IgD-negative memory B cell (primary cell): Measurements from ENCODE around the gene LDLRAD4. TPM values are rescaled to one million over a fixed set of nuclear protein-coding genes. Genes with fewer than 3 reads are reported as not detected.

Source experiments
- H3K27ac Mint-ChIP-seq, 3 donors: one replicate each; pipeline ENCODE4 v1.8.0; 2020 to 2022; ENCODE audit warnings: mild to moderate bottlenecking in 3 of 3, mixed read lengths in 3 of 3, moderate library complexity in 1 of 3
- H3K27me3 Mint-ChIP-seq: one replicate; pipeline ENCODE4 v1.8.0; 2021; ENCODE audit warnings: mixed read lengths
- H3K36me3 Mint-ChIP-seq: one replicate; pipeline ENCODE4 v1.8.0; 2020; ENCODE audit warnings: mild to moderate bottlenecking, mixed read lengths
- H3K4me1 Mint-ChIP-seq, 3 donors: one replicate each; pipeline ENCODE4 v1.8.0; 2020 to 2022; ENCODE audit warnings: mixed read lengths in 3 of 3, mild to moderate bottlenecking in 1 of 3
- H3K4me3 Mint-ChIP-seq, 4 donors: one replicate each; pipeline ENCODE4 v1.8.0; 2020 to 2022; ENCODE audit warnings: mild to moderate bottlenecking in 4 of 4, mixed read lengths in 4 of 4, moderate library complexity in 3 of 4
- H3K9me3 Mint-ChIP-seq, 3 donors: one replicate each; pipeline ENCODE4 v1.8.0; 2020 to 2021; ENCODE audit warnings: mixed read lengths in 3 of 3, mild to moderate bottlenecking in 1 of 3
- polyA plus RNA-seq: library from polyadenylated mRNA; unstranded; fragments of 300-500 nt; fragmentation: Illumina TruSeq; gene quantifications from one replicate; pipeline ENCODE4 v1.2.3, GENCODE V29; 2021

Gene LDLRAD4
- polyA plus RNA-seq, 1 donor from 2014 or later, result 5.1 TPM

DNA sequence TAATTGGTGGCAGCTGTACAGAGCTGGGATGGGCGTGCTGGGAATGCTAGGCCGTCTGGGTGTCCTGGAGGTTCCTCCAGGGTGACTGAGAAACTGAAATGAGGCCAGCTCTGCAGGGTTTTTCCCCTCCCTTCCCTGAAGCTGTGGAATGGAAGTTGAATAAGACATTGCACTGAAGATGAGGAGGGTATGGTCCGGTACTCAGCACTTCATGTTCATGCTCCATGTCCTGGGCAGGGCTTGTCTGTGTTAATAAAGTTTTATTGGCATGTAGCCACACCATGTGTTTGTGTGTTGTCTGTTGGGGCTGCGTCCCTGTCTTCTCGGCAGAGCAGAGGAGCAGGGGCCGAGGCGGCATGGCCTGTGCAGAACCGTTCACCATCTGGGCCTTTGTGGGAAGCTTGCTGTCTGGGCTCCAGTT, 154.0 kb downstream of the LDLRAD4 start:
- Mint-ChIP-seq H3K9me3 (no peaks in the 10 kb centered on the region), H3K27ac (peak overlapping the region in 1 of 3 donors; percentile 86), H3K27me3 (peaks cover 2% of the 10 kb centered on the region), H3K36me3 (peaks cover 4% of the 10 kb centered on the region), H3K4me3 (peak overlapping the region in 1 of 4 donors; percentile 79), H3K4me1 (peaks cover 19 to 34% (median 24%) of the 10 kb centered on the region in 3 donors)

- Mint-ChIP-seq H3K4me3 (no peak overlapping the region), H3K27ac (no peak overlapping the region), H3K9me3 (no peaks in the 10 kb centered on the region), H3K4me1 (peaks cover 19 to 33% (median 24%) of the 10 kb centered on the region in 3 donors), H3K27me3 (no peaks in the 10 kb centered on the region), H3K36me3 (peaks cover 3% of the 10 kb centered on the region)
Observed at GRCh38 chr18:13374096-13374467, 155.5 kb downstream of the LDLRAD4 start.

DNA sequence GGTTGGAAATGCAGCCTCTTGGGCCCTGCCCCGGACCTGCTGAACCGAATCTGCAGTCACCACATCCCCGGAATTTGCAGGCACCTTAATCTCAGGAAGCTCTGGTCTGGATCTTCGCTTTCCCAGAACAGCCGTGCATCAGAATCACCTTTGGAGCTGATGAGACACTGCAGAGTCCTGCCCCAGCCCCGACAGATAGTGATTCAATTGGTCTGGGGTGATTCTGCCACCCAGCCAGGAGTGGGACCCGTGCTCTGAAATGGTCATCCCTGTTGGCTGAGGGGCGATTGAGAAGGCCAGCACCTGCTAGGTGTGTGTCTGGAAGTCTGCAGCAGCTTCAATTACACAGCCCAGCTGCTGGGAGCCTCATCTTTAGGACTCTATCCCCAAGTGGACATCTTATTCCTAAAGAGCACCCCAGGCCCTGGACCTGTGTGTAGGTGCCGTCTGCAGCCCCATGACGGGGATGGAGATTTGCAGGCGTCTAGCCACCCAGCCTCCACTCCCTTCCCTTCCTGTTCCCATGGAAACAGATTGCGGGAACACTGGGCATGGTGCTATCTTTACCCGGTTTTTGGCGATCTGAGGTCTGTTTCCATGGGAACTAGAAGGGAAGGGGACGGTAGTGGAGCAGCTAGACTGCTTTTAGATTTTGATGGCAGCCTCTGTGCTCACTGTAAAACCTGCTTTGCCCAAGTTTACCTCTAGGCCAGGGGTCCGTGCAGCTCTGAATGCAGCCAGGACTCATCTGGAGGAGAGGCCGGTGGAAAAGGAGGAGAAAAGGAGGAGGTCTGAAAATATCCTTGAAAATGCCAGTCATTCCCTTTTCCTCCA, 156.1 kb downstream of the LDLRAD4 start:
- Mint-ChIP-seq H3K4me1 (peaks cover 19 to 31% (median 22%) of the 10 kb centered on the region in 3 donors), H3K27me3 (no peaks in the 10 kb centered on the region), H3K4me3 (no peak overlapping the region), H3K27ac (peak overlapping the region in 1 of 3 donors; percentile 10), H3K9me3 (no peaks in the 10 kb centered on the region), H3K36me3 (no peaks in the 10 kb centered on the region)

DNA sequence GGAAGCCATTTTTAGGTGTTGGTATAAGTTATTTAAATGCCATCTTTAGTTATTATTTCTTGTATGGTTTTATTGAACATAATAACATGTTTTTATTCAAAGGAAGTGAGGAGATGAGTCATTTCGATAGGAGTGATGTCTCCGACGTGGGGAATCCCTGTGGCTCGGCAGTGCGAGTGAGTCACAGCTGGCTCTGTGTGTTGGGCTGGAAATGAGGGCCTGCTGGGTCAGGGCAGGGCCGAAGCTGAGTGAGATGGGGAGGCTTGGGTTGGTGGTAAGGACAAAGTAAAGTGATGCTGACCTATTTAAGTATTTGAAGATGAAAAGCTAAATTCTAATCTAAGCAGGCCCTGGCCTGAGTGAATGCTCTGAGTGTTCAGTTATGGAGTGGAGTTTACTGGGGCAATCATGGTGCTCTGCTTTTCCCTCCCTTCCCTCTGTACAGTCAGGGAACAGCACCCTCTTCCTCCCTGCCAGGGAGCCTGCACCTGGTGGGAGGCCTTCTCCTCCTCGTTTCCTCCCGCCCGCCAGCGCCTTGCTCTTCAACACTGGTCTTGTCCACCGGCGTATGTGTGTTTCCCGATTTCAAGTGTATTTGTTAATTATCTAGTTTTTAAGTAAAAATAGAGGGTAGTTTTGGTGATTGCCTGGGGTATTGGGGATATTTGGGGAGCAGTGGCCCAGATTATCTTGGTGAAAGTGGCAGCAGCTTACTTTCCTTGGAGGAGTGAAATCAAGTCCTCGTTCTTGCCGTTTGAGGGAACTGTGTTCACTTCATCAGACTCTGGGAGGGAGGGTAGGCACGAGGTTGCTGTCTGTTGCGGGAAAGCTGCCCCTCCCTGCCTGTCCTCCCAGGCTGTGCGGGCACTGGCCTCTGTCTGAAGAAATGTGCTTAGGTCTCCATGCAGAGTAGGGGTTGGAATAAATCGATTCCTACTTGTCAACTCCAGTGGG, 157.0 kb downstream of the LDLRAD4 start:
- H3K9me3 Mint-ChIP-seq, result no peaks in the 10 kb centered on the region
- H3K4me1 Mint-ChIP-seq, result peaks cover 19 to 28% (median 22%) of the 10 kb centered on the region in 3 donors
- no peaks in the 10 kb centered on the region for H3K27me3 Mint-ChIP-seq
- H3K4me3 Mint-ChIP-seq, result peak overlapping the region in 2 of 4 donors; percentile 29 to 52
- no peaks in the 10 kb centered on the region for H3K36me3 Mint-ChIP-seq
- peak overlapping the region in 1 of 3 donors; percentile 10 for H3K27ac Mint-ChIP-seq

GRCh38 chr18:13376298-13376840, 157.8 kb downstream of the LDLRAD4 start:
- Mint-ChIP-seq H3K4me3 (peak overlapping the region in 1 of 4 donors; percentile 52), H3K36me3 (no peaks in the 10 kb centered on the region), H3K27ac (no peak overlapping the region), H3K27me3 (no peaks in the 10 kb centered on the region), H3K4me1 (peaks cover 19 to 28% (median 22%) of the 10 kb centered on the region in 3 donors), H3K9me3 (no peaks in the 10 kb centered on the region)

GRCh38 chr18:13376841-13377351, 158.3 kb downstream of the LDLRAD4 start:
- no peaks in the 10 kb centered on the region for H3K36me3 Mint-ChIP-seq
- peak overlapping the region in 1 of 3 donors; percentile 13 for H3K27ac Mint-ChIP-seq
- H3K27me3 Mint-ChIP-seq, result no peaks in the 10 kb centered on the region
- H3K9me3 Mint-ChIP-seq, result no peaks in the 10 kb centered on the region
- H3K4me3 Mint-ChIP-seq, result no peak overlapping the region
- peaks cover 20 to 28% (median 22%) of the 10 kb centered on the region in 3 donors for H3K4me1 Mint-ChIP-seq

- H3K4me1 Mint-ChIP-seq, result peaks cover 21 to 27% (median 21%) of the 10 kb centered on the region in 3 donors
- no peaks in the 10 kb centered on the region for H3K36me3 Mint-ChIP-seq
- no peak overlapping the region for H3K4me3 Mint-ChIP-seq
- no peaks in the 10 kb centered on the region for H3K27me3 Mint-ChIP-seq
- H3K9me3 Mint-ChIP-seq, result no peaks in the 10 kb centered on the region
- peak overlapping the region in 1 of 3 donors; percentile 13 for H3K27ac Mint-ChIP-seq
Observed at GRCh38 chr18:13377496-13377895, 158.9 kb downstream of the LDLRAD4 start.

DNA sequence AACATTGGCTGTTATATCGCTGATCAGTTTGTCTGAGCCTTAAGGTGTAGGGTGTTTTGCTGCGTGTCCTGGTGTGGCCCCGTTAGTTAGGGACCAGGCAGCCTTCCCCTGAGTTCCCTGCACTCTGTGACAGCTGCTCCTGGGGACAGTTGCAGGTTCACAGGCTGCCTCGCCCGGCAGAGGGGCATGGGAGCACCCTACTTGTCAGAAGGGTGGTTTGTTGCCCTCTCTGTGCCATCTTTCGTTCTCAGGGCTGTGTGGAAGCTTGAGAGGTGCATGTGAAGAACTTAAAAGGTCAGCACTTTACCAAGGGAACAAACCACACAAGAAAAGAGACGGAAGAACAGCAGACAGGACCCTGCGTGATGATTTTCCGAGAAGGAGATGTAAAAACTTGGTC, 159.6 kb downstream of the LDLRAD4 start:
- H3K27ac Mint-ChIP-seq, result peak overlapping the region in 1 of 3 donors; percentile 27

DNA sequence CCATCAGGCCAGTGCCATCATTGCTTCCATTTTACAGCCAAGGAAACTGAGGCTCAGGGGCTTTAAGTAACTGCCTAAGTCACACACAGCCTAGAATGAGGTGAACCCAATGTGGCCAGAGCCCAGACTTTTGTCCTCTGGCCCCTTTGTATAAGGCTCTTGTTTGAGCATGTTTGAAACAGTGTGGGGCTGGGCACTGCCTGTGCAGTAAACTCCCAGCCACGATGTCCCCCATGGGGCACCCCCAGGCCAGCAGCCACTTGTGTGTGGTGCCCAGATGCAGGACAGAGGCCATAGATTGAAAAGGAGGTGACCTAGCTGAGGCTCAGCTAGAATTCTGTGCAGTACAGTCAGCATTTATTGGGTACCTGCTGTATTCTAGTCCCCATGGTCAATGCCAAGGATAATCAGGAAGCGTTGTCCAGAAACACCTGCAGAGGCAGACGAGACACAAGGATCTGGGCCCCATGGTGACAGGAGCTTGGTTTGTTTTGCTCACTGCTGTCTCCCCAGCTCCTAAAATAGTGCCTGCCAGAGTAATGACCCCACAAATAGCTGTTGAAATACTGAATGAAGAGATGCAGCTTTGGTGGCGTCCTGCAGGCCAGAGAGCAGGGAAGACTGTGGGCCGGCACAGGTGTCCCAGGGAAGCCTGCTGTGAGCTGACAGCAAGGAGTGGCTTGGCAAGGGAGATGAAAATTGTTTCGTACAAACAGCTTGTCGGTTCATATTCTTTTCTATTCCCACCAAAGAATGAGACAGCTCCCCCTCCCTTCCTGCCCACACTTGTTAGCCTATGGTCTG, 160.7 kb downstream of the LDLRAD4 start:
- no peak overlapping the region for H3K4me3 Mint-ChIP-seq
- no peaks in the 10 kb centered on the region for H3K9me3 Mint-ChIP-seq
- H3K36me3 Mint-ChIP-seq, result no peaks in the 10 kb centered on the region
- no peaks in the 10 kb centered on the region for H3K27me3 Mint-ChIP-seq
- H3K4me1 Mint-ChIP-seq, result peaks cover 21 to 30% (median 24%) of the 10 kb centered on the region in 3 donors
- peak overlapping the region in 1 of 3 donors; percentile 39 for H3K27ac Mint-ChIP-seq

More for the DNA sequence above, 159.6 kb downstream of the LDLRAD4 start:
- no peaks in the 10 kb centered on the region for H3K27me3 Mint-ChIP-seq
- no peaks in the 10 kb centered on the region for H3K9me3 Mint-ChIP-seq
- no peak overlapping the region for H3K4me3 Mint-ChIP-seq
- H3K36me3 Mint-ChIP-seq, result no peaks in the 10 kb centered on the region
- peaks cover 24 to 30% (median 26%) of the 10 kb centered on the region in 3 donors for H3K4me1 Mint-ChIP-seq

DNA sequence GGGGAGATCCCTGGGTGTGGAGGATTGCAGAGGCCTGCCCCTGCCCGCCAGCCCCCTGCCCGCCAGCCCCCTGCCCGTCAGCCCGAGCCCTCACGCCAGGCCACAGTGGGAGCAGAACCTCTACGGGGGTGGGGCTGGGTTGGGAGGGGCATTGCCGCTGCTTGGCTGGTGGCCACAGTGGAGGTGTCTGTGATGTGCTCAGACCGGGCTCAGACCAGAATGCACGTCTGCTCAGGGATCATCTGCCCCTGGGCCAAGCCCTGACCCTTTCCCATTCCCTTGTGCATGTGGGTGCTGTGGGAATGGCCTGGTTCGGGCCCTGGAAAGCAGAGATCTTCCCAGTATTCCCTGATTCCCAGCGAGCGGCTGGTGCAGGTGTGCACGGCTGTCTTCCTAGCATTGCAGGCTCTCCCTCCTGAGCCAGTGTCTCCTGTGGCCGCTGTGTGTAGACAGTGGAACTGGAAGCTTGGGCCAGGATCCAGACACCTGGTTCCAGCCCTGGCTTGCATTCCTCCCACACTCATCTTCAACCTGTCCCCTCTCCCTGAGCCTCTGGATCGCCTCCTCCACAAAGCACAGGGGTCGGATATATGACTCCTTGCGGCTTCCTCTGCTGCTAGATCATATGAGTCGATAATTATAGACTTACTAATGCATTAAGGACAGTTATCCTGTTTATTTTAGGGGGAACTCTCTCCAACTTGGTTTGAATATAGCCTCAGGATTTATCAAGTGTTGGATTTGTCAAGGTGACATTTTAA, 161.6 kb downstream of the LDLRAD4 start:
- no peak overlapping the region for H3K27ac Mint-ChIP-seq
- peaks cover 0 to 4% (median 0%) of the 10 kb centered on the region in 3 donors for H3K9me3 Mint-ChIP-seq
- no peaks in the 10 kb centered on the region for H3K36me3 Mint-ChIP-seq
- H3K4me3 Mint-ChIP-seq, result no peak overlapping the region
- H3K4me1 Mint-ChIP-seq, result peaks cover 20 to 30% (median 24%) of the 10 kb centered on the region in 3 donors
- no peaks in the 10 kb centered on the region for H3K27me3 Mint-ChIP-seq

DNA sequence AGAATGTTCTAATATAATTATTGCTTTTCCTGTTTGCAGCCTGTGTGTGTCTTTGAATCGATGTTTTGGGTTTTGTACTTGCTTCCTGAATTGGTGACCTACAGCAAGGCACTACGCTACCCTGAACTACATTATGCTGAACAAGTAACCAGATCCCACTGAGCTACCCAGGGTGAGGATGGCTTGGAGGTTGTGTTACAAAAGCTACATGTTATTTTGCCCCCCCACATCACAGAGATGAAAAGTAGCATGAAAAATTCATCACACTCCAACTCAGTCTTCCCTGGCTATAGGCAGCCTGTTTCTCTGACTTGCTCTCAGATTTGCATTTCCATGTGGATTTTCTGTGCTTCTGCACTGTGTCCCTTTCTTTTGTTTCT, 162.1 kb downstream of the LDLRAD4 start:
- no peaks in the 10 kb centered on the region for H3K27me3 Mint-ChIP-seq
- H3K9me3 Mint-ChIP-seq, result peaks cover 0 to 4% (median 0%) of the 10 kb centered on the region in 3 donors
- H3K4me1 Mint-ChIP-seq, result peaks cover 16 to 25% (median 20%) of the 10 kb centered on the region in 3 donors
- H3K27ac Mint-ChIP-seq, result no peak overlapping the region
- H3K4me3 Mint-ChIP-seq, result no peak overlapping the region
- H3K36me3 Mint-ChIP-seq, result no peaks in the 10 kb centered on the region

DNA sequence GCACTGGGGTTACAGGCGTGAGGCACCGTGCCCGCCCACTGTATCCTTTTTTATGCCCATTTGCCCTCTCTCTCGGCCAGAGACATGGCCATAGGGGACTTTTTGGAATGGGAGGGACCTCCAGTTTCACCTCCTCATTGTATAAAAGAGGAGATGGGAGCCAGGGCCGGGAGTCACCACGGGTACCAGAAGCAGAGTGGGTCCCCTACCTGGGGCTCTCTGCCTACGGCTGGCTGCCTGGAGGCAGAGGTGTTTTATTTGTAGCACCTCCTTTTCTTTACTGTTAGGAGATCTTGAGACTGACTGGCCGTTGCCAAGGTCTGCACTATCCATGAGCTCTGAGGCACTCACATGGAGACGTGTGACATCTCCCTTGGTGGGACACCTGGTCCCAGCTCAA, 162.8 kb downstream of the LDLRAD4 start:
- Mint-ChIP-seq H3K36me3 (no peaks in the 10 kb centered on the region), H3K27ac (peak overlapping the region in 1 of 3 donors; percentile 77), H3K4me1 (peaks cover 16 to 24% (median 20%) of the 10 kb centered on the region in 3 donors), H3K27me3 (no peaks in the 10 kb centered on the region), H3K9me3 (peaks cover 0 to 4% (median 0%) of the 10 kb centered on the region in 3 donors), H3K4me3 (peak overlapping the region; percentile 76 to 86 (median 82))

- Mint-ChIP-seq H3K9me3 (peaks cover 0 to 4% (median 0%) of the 10 kb centered on the region in 3 donors), H3K36me3 (no peaks in the 10 kb centered on the region), H3K27me3 (no peaks in the 10 kb centered on the region), H3K27ac (peak overlapping the region; percentile 48 to 92 (median 77)), H3K4me3 (peak overlapping the region; percentile 76 to 86 (median 82)), H3K4me1 (peaks cover 16 to 24% (median 20%) of the 10 kb centered on the region in 3 donors)
Observed at GRCh38 chr18:13381944-13382365, 163.4 kb downstream of the LDLRAD4 start.
